HepG2 (cell line): ENCODE results near the gene MIEF1. TPM values are rescaled to one million over a fixed set of nuclear protein-coding genes. Genes with fewer than 3 reads are reported as not detected.

Experiments used
- ASH2L ChIP-seq: fragments of 300-600, 200-600 bp; sonication (generic); IDR thresholded peaks from 2 replicates; pipeline ENCODE4 v1.7.0; 2017; ENCODE audit warnings: low read depth, mild to moderate bottlenecking, moderate library complexity, mixed read lengths, low read length; ENCODE audit not compliant: insufficient read length
- BORCS8-MEF2B ChIP-seq: sonication (generic); formaldehyde crosslinking; IDR thresholded peaks from 2 replicates; pipeline ENCODE4 v1.8.0; 2022; ENCODE audit warnings: mild to moderate bottlenecking, missing genetic modification reagents
- CCDC6 ChIP-seq: sonication (generic); formaldehyde crosslinking; IDR thresholded peaks from 2 replicates; pipeline ENCODE4 v1.8.1; 2022; ENCODE audit warnings: mild to moderate bottlenecking, missing genetic modification reagents, moderate library complexity
- EZH2 ChIP-seq: conservative IDR thresholded peaks from 2 replicates; pipeline ENCODE4 v1.6.1; 2012; ENCODE audit warnings: mild to moderate bottlenecking, low read depth, low read length, moderate library complexity
- GATA4 ChIP-seq: sonication (generic); IDR thresholded peaks from 2 replicates; pipeline ENCODE4 v1.6.1; 2016; ENCODE audit warnings: antibody characterized with exemption, low read depth, borderline replicate concordance
- JDP2 ChIP-seq: sonication (generic); formaldehyde crosslinking; IDR thresholded peaks from 2 replicates; pipeline ENCODE4 v1.8.1; 2022; ENCODE audit warnings: missing genetic modification reagents, borderline replicate concordance
- SMAD1 ChIP-seq: sonication (generic); formaldehyde crosslinking; IDR thresholded peaks from 2 replicates; pipeline ENCODE4 v1.4.0; 2020; ENCODE audit warnings: missing genetic modification reagents, low read depth, mild to moderate bottlenecking, borderline replicate concordance
- SP140L ChIP-seq: sonication (generic); formaldehyde crosslinking; IDR thresholded peaks from 2 replicates; pipeline ENCODE4 v1.4.0; 2020; ENCODE audit warnings: missing genetic modification reagents, borderline replicate concordance
- STAG1 ChIP-seq: sonication (generic); formaldehyde crosslinking; IDR thresholded peaks from 2 replicates; pipeline ENCODE4 v1.4.0; 2020; ENCODE audit warnings: missing genetic modification reagents
- TRIM24 ChIP-seq: sonication (generic); formaldehyde crosslinking; IDR thresholded peaks from 2 replicates; pipeline ENCODE4 v1.8.0; 2022; ENCODE audit warnings: mild to moderate bottlenecking, missing genetic modification reagents
- YY1 ChIP-seq: IDR thresholded peaks from 2 replicates; pipeline ENCODE4 v1.6.1; 2011; ENCODE audit warnings: low read length, low read depth, moderate library complexity, mild to moderate bottlenecking; ENCODE audit not compliant: insufficient read depth, insufficient replicate concordance
- ZFY ChIP-seq: sonication (generic); formaldehyde crosslinking; IDR thresholded peaks from 2 replicates; pipeline ENCODE4 v1.4.0; 2020; ENCODE audit warnings: missing genetic modification reagents
- ZIK1 ChIP-seq: sonication (generic); formaldehyde crosslinking; IDR thresholded peaks from 2 replicates; pipeline ENCODE4 v1.5.0; 2020; ENCODE audit warnings: mild to moderate bottlenecking, low read depth, missing genetic modification reagents, borderline replicate concordance
- ZNF446 ChIP-seq: sonication (generic); formaldehyde crosslinking; IDR thresholded peaks from 2 replicates; pipeline ENCODE4 v1.5.0; 2020; ENCODE audit warnings: mild to moderate bottlenecking, missing genetic modification reagents
- ZNF503 ChIP-seq: sonication (generic); formaldehyde crosslinking; IDR thresholded peaks from 2 replicates; pipeline ENCODE4 v1.4.0; 2020; ENCODE audit warnings: missing genetic modification reagents
- ZNF580 ChIP-seq: IDR thresholded peaks from 2 replicates; pipeline ENCODE4 v1.6.1; 2016; ENCODE audit warnings: low read depth, borderline replicate concordance
- ZNF710 ChIP-seq: sonication (generic); formaldehyde crosslinking; IDR thresholded peaks from 2 replicates; pipeline ENCODE4 v1.5.0; 2020; ENCODE audit warnings: mild to moderate bottlenecking, missing genetic modification reagents, borderline replicate concordance
- ZNF772 ChIP-seq: sonication (generic); formaldehyde crosslinking; IDR thresholded peaks from 2 replicates; pipeline ENCODE4 v1.5.0; 2020; ENCODE audit warnings: mild to moderate bottlenecking, missing genetic modification reagents
- ZSCAN9 ChIP-seq: IDR thresholded peaks from 2 replicates; pipeline ENCODE4 v1.6.1; 2016; ENCODE audit warnings: borderline replicate concordance
- polyA plus RNA-seq, 8 experiments: library from polyadenylated mRNA; depleted of rRNA in 3 of 8; stranded (reverse) in 7 of 8; unstranded in 1 of 8; fragments of >200 nt; fragmentation: Illumina TruSeq in 4 of 8; extraction: Trizol in 4 of 8; gene quantifications; 2 replicates each; pipeline versions ENCODE4 v1.2.1 to v1.2.3, GENCODE V29; 2011 to 2016; ENCODE audit warnings: low read depth in 4 of 8, missing spikeins in 1 of 8, mixed read lengths in 1 of 8; ENCODE audit not compliant: insufficient read depth in 1 of 8
- total RNA-seq, 5 experiments: library from RNA; depleted of rRNA; stranded (reverse); fragments of >200 nt; fragmentation: Illumina TruSeq; extraction: Trizol; gene quantifications; 2 replicates each; pipeline ENCODE4 v1.2.3, GENCODE V29; 2016; ENCODE audit warnings: low read depth in 1 of 5
- TF ChIP-seq, protein P1 (sequence below): sonication (generic); formaldehyde crosslinking; IDR thresholded peaks from 2 replicates; pipeline ENCODE4 v1.5.0; 2020; ENCODE audit warnings: missing genetic modification reagents
- TF ChIP-seq, protein P2 (sequence below): sonication (generic); formaldehyde crosslinking; IDR thresholded peaks from 2 replicates; pipeline ENCODE4 v1.4.0; 2020; ENCODE audit warnings: missing genetic modification reagents
- TF ChIP-seq, protein P3 (sequence below): sonication (generic); formaldehyde crosslinking; IDR thresholded peaks from 2 replicates; pipeline ENCODE4 v1.4.0; 2020; ENCODE audit warnings: mild to moderate bottlenecking, missing genetic modification reagents

Gene MIEF1
- total and polyA plus RNA-seq, 2 of the 13 experiments (the other 11 are each of a cell fraction or from before 2014, with no cell fraction given), result 21.7 to 34.8 TPM

- TF ChIP-seq, protein P1, sequence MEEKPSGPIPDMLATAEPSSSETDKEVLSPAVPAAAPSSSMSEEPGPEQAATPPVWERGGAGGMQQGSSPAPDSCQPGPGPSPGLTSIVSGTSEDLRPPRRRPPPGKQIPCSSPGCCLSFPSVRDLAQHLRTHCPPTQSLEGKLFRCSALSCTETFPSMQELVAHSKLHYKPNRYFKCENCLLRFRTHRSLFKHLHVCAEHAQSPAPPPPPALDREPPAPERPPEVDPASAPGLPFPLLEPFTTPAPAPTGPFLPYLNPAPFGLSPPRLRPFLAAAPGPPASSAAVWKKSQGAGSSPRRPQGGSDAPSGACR, result no peak
- TF ChIP-seq ZIK1 (CRISPR knock-in tag) (peak; percentile 72; the same call in 1 of the 2 replicates), ZNF446 (peak; percentile 58; the same call in 1 of the 2 replicates), EZH2 (no peak), ZFY (CRISPR knock-in tag) (0 out of 2 replicates have a peak, but pooled peaks have one; percentile 23), JDP2 (peak; percentile 25; the same call in 1 of the 2 replicates), TRIM24 (CRISPR knock-in tag) (no peak), ZNF710 (no peak), CCDC6 (CRISPR knock-in tag) (peak; percentile 35; the same call in 1 of the 2 replicates), SMAD1 (CRISPR knock-in tag) (no peak), BORCS8-MEF2B (peak; percentile 83), ZSCAN9 (peak; percentile 97), ZNF580 (CRISPR knock-in tag) (peak; percentile 86; the same call in 1 of the 2 replicates), YY1 (no peak), GATA4 (no peak), ZNF503 (CRISPR knock-in tag) (no peak), ASH2L (no peak), STAG1 (0 out of 2 replicates have a peak, but pooled peaks have one; percentile 4), SP140L (peak; percentile 80; the same call in 1 of the 2 replicates), ZNF772 (CRISPR knock-in tag) (peak; percentile 36; the same call in 1 of the 2 replicates)
- TF ChIP-seq, protein P2, sequence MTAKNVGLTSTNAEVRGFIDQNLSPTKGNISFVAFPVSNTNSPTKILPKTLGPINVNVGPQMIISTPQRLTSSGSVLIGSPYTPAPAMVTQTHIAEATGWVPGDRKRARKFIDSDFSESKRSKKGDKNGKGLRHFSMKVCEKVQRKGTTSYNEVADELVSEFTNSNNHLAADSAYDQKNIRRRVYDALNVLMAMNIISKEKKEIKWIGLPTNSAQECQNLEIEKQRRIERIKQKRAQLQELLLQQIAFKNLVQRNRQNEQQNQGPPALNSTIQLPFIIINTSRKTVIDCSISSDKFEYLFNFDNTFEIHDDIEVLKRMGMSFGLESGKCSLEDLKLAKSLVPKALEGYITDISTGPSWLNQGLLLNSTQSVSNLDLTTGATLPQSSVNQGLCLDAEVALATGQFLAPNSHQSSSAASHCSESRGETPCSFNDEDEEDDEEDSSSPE, result no peak
- TF ChIP-seq, protein P3, sequence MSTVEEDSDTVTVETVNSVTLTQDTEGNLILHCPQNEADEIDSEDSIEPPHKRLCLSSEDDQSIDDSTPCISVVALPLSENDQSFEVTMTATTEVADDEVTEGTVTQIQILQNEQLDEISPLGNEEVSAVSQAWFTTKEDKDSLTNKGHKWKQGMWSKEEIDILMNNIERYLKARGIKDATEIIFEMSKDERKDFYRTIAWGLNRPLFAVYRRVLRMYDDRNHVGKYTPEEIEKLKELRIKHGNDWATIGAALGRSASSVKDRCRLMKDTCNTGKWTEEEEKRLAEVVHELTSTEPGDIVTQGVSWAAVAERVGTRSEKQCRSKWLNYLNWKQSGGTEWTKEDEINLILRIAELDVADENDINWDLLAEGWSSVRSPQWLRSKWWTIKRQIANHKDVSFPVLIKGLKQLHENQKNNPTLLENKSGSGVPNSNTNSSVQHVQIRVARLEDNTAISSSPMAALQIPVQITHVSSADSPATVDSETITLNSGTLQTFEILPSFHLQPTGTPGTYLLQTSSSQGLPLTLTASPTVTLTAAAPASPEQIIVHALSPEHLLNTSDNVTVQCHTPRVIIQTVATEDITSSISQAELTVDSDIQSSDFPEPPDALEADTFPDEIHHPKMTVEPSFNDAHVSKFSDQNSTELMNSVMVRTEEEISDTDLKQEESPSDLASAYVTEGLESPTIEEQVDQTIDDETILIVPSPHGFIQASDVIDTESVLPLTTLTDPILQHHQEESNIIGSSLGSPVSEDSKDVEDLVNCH, result no peak
These were observed 23.6 kb upstream of the MIEF1 start (continued) for GRCh38 chr22:39478441-39478850.
